ENCODE measurements around the gene CNIH3.

CNIH3 gene

GRCh38 chr1:224726441-224727182 lies 110.5 kb downstream of the CNIH3 start:
- peak; percentile 95 for DNase-seq

- DNase-seq: peak; percentile 82
These were observed 111.5 kb downstream of the CNIH3 start for GRCh38 chr1:224727351-224728289.

GRCh38 chr1:224730540-224730939 lies 114.4 kb downstream of the CNIH3 start:
- DNase-seq: peak; percentile 26

GRCh38 chr1:224730965-224731364 lies 114.8 kb downstream of the CNIH3 start:
- peak; percentile 73 for DNase-seq

GRCh38 chr1:224731633-224732032 lies 115.5 kb downstream of the CNIH3 start:
- no peak for DNase-seq

- no peak for DNase-seq
These were observed 116.4 kb downstream of the CNIH3 start for GRCh38 chr1:224732377-224733026.

GRCh38 chr1:224733027-224733911 lies 117.2 kb downstream of the CNIH3 start:
- peak; percentile 48 for DNase-seq

GRCh38 chr1:224734261-224734935 lies 118.3 kb downstream of the CNIH3 start:
- DNase-seq: no peak

GRCh38 chr1:224735159-224735558 lies 119.0 kb downstream of the CNIH3 start:
- DNase-seq: no peak

GRCh38 chr1:224736619-224737352 lies 120.7 kb downstream of the CNIH3 start:
- no peak for DNase-seq

- no peak for DNase-seq
These were observed 121.2 kb downstream of the CNIH3 start for GRCh38 chr1:224737353-224737727.

GRCh38 chr1:224739303-224739996 lies 123.3 kb downstream of the CNIH3 start:
- no peak for DNase-seq

GRCh38 chr1:224739997-224740684 lies 124.0 kb downstream of the CNIH3 start:
- DNase-seq: no peak

- no peak for DNase-seq
These were observed 124.6 kb downstream of the CNIH3 start for GRCh38 chr1:224740685-224741052.

- no peak for DNase-seq
These were observed 126.2 kb downstream of the CNIH3 start for GRCh38 chr1:224742349-224742748.

- no peak for DNase-seq
These were observed 127.6 kb downstream of the CNIH3 start for GRCh38 chr1:224743608-224744164.

- DNase-seq: no peak
These were observed 128.4 kb downstream of the CNIH3 start for GRCh38 chr1:224744521-224744920.

- DNase-seq: no peak
These were observed 129.3 kb downstream of the CNIH3 start for GRCh38 chr1:224745394-224745793.

GRCh38 chr1:224745924-224746323 lies 129.8 kb downstream of the CNIH3 start:
- DNase-seq: no peak

GRCh38 chr1:224747578-224747977 lies 131.5 kb downstream of the CNIH3 start:
- peak; percentile 25 for DNase-seq

All from HCEC 1CT (cell line).